ENCODE data around the gene NAA40.

The NAA40 gene

DNA sequence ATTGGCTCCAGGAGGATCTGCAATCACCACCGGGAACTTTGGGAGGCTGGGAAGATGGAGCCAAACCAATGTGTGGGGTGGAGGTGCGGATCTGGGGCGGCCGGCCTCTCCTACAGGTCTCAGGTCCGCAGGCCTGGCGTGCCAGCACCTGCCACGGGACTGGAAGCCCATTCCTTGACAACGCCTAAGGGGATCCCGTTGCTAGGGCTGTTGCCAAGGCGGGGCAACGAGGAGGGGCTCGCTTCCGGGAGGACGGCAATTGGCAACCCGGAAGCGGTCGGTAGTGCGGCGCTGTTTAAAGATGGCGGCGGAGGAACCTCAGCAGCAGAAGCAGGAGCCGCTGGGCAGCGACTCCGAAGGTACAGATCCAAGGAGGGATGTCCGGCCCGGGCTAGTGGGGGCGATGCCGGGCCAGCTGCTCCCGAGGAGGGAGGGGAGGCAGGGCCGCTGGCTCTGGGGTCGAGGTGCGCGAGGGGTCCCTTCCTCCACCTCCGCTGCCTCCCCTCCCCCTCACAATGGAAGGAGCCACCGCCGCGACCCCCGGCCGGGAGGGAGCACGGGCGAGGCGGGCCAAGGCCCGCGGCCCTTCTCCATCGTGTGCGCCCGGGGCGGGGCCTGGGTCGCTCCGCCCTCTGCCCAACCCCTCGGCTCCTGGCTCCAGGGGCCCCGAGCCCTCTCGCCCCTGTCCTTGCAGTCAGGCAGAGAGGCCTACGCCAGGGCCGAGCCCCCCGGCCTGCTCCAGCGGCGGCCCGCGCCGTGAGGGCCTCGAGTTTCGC is 47.5 kb downstream of the NAA40 start, which contains the start of gene OTUB1 (continued):
- TF ChIP-seq, protein P1, sequence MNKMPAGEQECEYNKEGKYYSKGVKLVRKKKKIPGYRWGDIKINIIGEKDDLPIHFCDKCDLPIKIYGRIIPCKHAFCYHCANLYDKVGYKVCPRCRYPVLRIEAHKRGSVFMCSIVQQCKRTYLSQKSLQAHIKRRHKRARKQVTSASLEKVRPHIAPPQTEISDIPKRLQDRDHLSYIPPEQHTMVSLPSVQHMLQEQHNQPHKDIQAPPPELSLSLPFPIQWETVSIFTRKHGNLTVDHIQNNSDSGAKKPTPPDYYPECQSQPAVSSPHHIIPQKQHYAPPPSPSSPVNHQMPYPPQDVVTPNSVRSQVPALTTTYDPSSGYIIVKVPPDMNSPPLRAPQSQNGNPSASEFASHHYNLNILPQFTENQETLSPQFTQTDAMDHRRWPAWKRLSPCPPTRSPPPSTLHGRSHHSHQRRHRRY (tag by site-specific recombination; IDR thresholded peaks at IDR 0.05) = no peak
- no peak for TF ChIP-seq ZNF248 (tag by site-specific recombination; IDR thresholded peaks at IDR 0.05)
- TF ChIP-seq, protein P2, sequence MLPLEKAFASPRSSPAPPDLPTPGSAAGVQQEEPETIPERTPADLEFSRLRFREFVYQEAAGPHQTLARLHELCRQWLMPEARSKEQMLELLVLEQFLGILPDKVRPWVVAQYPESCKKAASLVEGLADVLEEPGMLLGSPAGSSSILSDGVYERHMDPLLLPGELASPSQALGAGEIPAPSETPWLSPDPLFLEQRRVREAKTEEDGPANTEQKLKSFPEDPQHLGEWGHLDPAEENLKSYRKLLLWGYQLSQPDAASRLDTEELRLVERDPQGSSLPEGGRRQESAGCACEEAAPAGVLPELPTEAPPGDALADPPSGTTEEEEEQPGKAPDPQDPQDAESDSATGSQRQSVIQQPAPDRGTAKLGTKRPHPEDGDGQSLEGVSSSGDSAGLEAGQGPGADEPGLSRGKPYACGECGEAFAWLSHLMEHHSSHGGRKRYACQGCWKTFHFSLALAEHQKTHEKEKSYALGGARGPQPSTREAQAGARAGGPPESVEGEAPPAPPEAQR (tag by site-specific recombination; IDR thresholded peaks at IDR 0.05) = no peak
- peak; percentile 75; the same call in 1 of the 2 replicates for TF ChIP-seq ZBTB7A (tag by site-specific recombination; IDR thresholded peaks at IDR 0.05; ENCODE audit: low read depth)
- TF ChIP-seq, protein P3, sequence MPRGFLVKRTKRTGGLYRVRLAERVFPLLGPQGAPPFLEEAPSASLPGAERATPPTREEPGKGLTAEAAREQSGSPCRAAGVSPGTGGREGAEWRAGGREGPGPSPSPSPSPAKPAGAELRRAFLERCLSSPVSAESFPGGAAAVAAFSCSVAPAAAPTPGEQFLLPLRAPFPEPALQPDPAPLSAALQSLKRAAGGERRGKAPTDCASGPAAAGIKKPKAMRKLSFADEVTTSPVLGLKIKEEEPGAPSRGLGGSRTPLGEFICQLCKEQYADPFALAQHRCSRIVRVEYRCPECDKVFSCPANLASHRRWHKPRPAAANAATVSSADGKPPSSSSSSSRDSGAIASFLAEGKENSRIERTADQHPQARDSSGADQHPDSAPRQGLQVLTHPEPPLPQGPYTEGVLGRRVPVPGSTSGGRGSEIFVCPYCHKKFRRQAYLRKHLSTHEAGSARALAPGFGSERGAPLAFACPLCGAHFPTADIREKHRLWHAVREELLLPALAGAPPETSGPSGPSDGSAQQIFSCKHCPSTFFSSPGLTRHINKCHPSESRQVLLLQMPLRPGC (tag by site-specific recombination; IDR thresholded peaks at IDR 0.05) = no peak
- peak; percentile 50 for TF ChIP-seq ZNF341 (tag by site-specific recombination; IDR thresholded peaks at IDR 0.05; ENCODE audit: low read depth)
- no peak for TF ChIP-seq SETDB1 (IDR thresholded peaks at IDR 0.05; ENCODE audit: insufficient read length, low read length)
- no peak for TF ChIP-seq ZBTB8A (tag by site-specific recombination; IDR thresholded peaks at IDR 0.05)
- no peak for TF ChIP-seq ZNF433 (tag by site-specific recombination; IDR thresholded peaks at IDR 0.05; ENCODE audit: low read depth)
- TF ChIP-seq, protein P4, sequence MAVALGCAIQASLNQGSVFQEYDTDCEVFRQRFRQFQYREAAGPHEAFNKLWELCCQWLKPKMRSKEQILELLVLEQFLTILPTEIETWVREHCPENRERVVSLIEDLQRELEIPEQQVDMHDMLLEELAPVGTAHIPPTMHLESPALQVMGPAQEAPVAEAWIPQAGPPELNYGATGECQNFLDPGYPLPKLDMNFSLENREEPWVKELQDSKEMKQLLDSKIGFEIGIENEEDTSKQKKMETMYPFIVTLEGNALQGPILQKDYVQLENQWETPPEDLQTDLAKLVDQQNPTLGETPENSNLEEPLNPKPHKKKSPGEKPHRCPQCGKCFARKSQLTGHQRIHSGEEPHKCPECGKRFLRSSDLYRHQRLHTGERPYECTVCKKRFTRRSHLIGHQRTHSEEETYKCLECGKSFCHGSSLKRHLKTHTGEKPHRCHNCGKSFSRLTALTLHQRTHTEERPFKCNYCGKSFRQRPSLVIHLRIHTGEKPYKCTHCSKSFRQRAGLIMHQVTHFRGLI (tag by site-specific recombination; IDR thresholded peaks at IDR 0.05) = peak; percentile 25; the same call in 1 of the 2 replicates
- no peak for TF ChIP-seq ZNF747 (tag by site-specific recombination; IDR thresholded peaks at IDR 0.05)
- no peak for TF ChIP-seq ZNF549 (tag by site-specific recombination; IDR thresholded peaks at IDR 0.05)
- no peak for TF ChIP-seq ZNF133 (tag by site-specific recombination; IDR thresholded peaks at IDR 0.05)
- no peak for TF ChIP-seq ZFP37 (tag by site-specific recombination; IDR thresholded peaks at IDR 0.05)
- TF ChIP-seq ZNF114 (tag by site-specific recombination; IDR thresholded peaks at IDR 0.05) = no peak
- TF ChIP-seq, protein P5, sequence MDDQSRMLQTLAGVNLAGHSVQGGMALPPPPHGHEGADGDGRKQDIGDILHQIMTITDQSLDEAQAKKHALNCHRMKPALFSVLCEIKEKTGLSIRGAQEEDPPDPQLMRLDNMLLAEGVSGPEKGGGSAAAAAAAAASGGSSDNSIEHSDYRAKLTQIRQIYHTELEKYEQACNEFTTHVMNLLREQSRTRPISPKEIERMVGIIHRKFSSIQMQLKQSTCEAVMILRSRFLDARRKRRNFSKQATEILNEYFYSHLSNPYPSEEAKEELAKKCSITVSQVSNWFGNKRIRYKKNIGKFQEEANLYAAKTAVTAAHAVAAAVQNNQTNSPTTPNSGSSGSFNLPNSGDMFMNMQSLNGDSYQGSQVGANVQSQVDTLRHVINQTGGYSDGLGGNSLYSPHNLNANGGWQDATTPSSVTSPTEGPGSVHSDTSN (CRISPR knock-in tag; IDR thresholded peaks at IDR 0.05) = no peak
- TF ChIP-seq, protein P6, sequence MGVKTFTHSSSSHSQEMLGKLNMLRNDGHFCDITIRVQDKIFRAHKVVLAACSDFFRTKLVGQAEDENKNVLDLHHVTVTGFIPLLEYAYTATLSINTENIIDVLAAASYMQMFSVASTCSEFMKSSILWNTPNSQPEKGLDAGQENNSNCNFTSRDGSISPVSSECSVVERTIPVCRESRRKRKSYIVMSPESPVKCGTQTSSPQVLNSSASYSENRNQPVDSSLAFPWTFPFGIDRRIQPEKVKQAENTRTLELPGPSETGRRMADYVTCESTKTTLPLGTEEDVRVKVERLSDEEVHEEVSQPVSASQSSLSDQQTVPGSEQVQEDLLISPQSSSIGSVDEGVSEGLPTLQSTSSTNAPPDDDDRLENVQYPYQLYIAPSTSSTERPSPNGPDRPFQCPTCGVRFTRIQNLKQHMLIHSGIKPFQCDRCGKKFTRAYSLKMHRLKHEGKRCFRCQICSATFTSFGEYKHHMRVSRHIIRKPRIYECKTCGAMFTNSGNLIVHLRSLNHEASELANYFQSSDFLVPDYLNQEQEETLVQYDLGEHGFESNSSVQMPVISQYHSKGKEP (tag by site-specific recombination; IDR thresholded peaks at IDR 0.05) = peak; percentile 3; the same call in 1 of the 2 replicates
- TF ChIP-seq, protein P7, sequence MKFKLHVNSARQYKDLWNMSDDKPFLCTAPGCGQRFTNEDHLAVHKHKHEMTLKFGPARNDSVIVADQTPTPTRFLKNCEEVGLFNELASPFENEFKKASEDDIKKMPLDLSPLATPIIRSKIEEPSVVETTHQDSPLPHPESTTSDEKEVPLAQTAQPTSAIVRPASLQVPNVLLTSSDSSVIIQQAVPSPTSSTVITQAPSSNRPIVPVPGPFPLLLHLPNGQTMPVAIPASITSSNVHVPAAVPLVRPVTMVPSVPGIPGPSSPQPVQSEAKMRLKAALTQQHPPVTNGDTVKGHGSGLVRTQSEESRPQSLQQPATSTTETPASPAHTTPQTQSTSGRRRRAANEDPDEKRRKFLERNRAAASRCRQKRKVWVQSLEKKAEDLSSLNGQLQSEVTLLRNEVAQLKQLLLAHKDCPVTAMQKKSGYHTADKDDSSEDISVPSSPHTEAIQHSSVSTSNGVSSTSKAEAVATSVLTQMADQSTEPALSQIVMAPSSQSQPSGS (tag by site-specific recombination; IDR thresholded peaks at IDR 0.05; ENCODE audit: low read depth) = no peak
- TF ChIP-seq, protein P8, sequence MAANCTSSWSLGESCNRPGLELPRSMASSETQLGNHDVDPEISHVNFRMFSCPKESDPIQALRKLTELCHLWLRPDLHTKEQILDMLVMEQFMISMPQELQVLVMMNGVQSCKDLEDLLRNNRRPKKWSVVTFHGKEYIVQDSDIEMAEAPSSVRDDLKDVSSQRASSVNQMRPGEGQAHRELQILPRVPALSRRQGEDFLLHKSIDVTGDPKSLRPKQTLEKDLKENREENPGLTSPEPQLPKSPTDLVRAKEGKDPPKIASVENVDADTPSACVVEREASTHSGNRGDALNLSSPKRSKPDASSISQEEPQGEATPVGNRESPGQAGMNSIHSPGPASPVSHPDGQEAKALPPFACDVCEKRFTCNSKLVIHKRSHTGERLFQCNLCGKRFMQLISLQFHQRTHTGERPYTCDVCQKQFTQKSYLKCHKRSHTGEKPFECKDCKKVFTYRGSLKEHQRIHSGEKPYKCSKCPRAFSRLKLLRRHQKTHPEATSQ (tag by site-specific recombination; IDR thresholded peaks at IDR 0.05) = 0 out of 2 replicates have a peak, but pooled peaks have one; percentile 51
- no peak for TF ChIP-seq PRDM1 (tag by site-specific recombination; IDR thresholded peaks at IDR 0.05)
- peak; percentile 94 for TF ChIP-seq YY2 (tag by site-specific recombination; IDR thresholded peaks at IDR 0.05)
- no peak for TF ChIP-seq ZNF266 (tag by site-specific recombination; IDR thresholded peaks at IDR 0.05; ENCODE audit: low read depth)
- TF ChIP-seq ZSCAN30 (tag by site-specific recombination; IDR thresholded peaks at IDR 0.05) = peak; percentile 51; the same call in 1 of the 2 replicates
- TF ChIP-seq, protein P9, sequence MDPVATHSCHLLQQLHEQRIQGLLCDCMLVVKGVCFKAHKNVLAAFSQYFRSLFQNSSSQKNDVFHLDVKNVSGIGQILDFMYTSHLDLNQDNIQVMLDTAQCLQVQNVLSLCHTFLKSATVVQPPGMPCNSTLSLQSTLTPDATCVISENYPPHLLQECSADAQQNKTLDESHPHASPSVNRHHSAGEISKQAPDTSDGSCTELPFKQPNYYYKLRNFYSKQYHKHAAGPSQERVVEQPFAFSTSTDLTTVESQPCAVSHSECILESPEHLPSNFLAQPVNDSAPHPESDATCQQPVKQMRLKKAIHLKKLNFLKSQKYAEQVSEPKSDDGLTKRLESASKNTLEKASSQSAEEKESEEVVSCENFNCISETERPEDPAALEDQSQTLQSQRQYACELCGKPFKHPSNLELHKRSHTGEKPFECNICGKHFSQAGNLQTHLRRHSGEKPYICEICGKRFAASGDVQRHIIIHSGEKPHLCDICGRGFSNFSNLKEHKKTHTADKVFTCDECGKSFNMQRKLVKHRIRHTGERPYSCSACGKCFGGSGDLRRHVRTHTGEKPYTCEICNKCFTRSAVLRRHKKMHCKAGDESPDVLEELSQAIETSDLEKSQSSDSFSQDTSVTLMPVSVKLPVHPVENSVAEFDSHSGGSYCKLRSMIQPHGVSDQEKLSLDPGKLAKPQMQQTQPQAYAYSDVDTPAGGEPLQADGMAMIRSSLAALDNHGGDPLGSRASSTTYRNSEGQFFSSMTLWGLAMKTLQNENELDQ (tag by site-specific recombination; IDR thresholded peaks at IDR 0.05; ENCODE audit: low read depth) = no peak
- TF ChIP-seq ZNF157 (tag by site-specific recombination; IDR thresholded peaks at IDR 0.05) = no peak

Data from HEK293 (cell line).